Heart left ventricle (tissue), 16 donors: ENCODE data around the gene SKAP2. TPM values are rescaled to one million over a fixed set of nuclear protein-coding genes. Genes with fewer than 3 reads are reported as not detected.
"Not testable (repeated sequence)": the region's sequence is repeated elsewhere in the genome, so short reads cannot be mapped to it uniquely, and the experiment has no call there.

Experiments
- ATAC-seq, 4 donors: fragments of 200-7000 bp; cut with Tn5 transposase; one replicate each; pipeline ENCODE4 v1.9.1; 2020 to 2022; ENCODE audit warnings: moderate library complexity in 4 of 4, mild to moderate bottlenecking in 3 of 4, moderate number of reproducible peaks in 1 of 4
- DNase-seq, 5 donors: peaks; one replicate each; pipeline ENCODE4 v3.0.0-alpha.2; 2020
- H3K27ac ChIP-seq, 12 donors: fragments of 200-600 bp; sonication (generic) in 4 of 12; one replicate each; pipeline versions ENCODE4 v1.5.0 to v1.8.0; 2016 to 2022; ENCODE audit warnings: mild to moderate bottlenecking in 2 of 12
- H3K27me3 ChIP-seq, 9 donors: fragments of 200-600 bp; sonication (generic) in 2 of 9; one replicate each; pipeline versions ENCODE4 v1.5.1 to v1.8.0; 2016 to 2022; ENCODE audit warnings: mild to moderate bottlenecking in 3 of 9
- H3K36me3 ChIP-seq, 9 donors: fragments of 200-600 bp; sonication (generic) in 2 of 9; one replicate each; pipeline versions ENCODE4 v1.5.0 to v1.8.0; 2018 to 2022; ENCODE audit warnings: mild to moderate bottlenecking in 2 of 9
- H3K4me1 ChIP-seq, 12 donors: fragments of 200-600 bp; sonication (generic) in 4 of 12; one replicate each; pipeline versions ENCODE4 v1.5.0 to v1.8.0; 2016 to 2022; ENCODE audit warnings: mild to moderate bottlenecking in 3 of 12
- H3K4me3 ChIP-seq, 12 donors: fragments of 200-600 bp; sonication (generic) in 4 of 12; one replicate each; pipeline versions ENCODE4 v1.5.0 to v1.8.0; 2017 to 2022; ENCODE audit warnings: mild to moderate bottlenecking in 9 of 12, moderate library complexity in 4 of 12
- H3K9me3 ChIP-seq, 12 donors: fragments of 200-600 bp; sonication (generic) in 4 of 12; one replicate each; pipeline versions ENCODE4 v1.5.0 to v1.8.0; 2016 to 2022; ENCODE audit warnings: mild to moderate bottlenecking in 1 of 12
- POLR2A ChIP-seq, 2 donors: fragments of 450-650 bp; IDR thresholded peaks; one replicate each; pipeline ENCODE4 v1.6.1; 2017; ENCODE audit warnings: antibody characterized with exemption in 2 of 2, mild to moderate bottlenecking in 2 of 2, moderate library complexity in 2 of 2
- WGBS, 4 donors: extraction: QIAGEN DNeasy Blood & Tissue Kit in 2 of 4; methylation state at CpG; one replicate each; pipeline versions ENCODE4 v1.1.5 to v1.1.7; 2013 to 2018; 5-methylcytosine and 5-hydroxymethylcytosine counted together
- intact Hi-C, 10 donors: fragments of 100-400 bp; cut with DNase I; formaldehyde crosslinking; loops; one replicate each; pipeline versions ENCODE4 v1.11.1 to v1.14.2; 2022
- polyA plus RNA-seq, 2 donors: library from polyadenylated mRNA; stranded (reverse); fragments of 200-250 nt; gene quantifications; one replicate each; pipeline ENCODE4 v1.2.3, GENCODE V29; 2013
- total RNA-seq, 9 donors: library from RNA; depleted of rRNA in 2 of 9; stranded (reverse); fragments of >200 nt in 2 of 9; fragmentation: NEBNext Ultra II Directional in 3 of 9; extraction: Animal tissue kit (Norgen Biotek cat#: 25700) in 3 of 9; gene quantifications; one replicate each; pipeline versions ENCODE4 v1.1.0 to v1.2.4, GENCODE V29; 2016 to 2023
- TF ChIP-seq, protein P1 (sequence below), 12 donors: fragments of 200-600 bp; sonication (generic) in 4 of 12; IDR thresholded peaks; one replicate each; pipeline versions ENCODE4 v1.5.0 to v1.8.0; 2018 to 2022; ENCODE audit warnings: antibody characterized with exemption in 12 of 12, mild to moderate bottlenecking in 5 of 12
- donor health status: ischemic (EF 13 %, LVEDD 7.1; RV severe dilation, severe dysfunction).
- donor health status: healthy with polysubstance abuse.
- donor health status: DM: no; HTN: yes; CAD: no.
- donor health status: DM: no; HTN: no; CAD: no.
- donor health status: ischemic (EF 25% LVEDD 6.9; RV normal size, moderate dysfunction).
- donor health status: ischemic (EF 25% LVEDD 5.7; RV mildly dilated, moderate dysfunction).
- donor health status: healthy.
- donor health status: DM: yes; HTN: yes; CAD: no.
- donor health status: ischemic (EF 35%, LVEDD 5.7; RV mildly dilated, moderate dysfunction).
- donor health status: nonischemic (EF 11% LVEDD 7.7; RV severe dilation, severe dysfunction).
- donor health status: DM: yes; HTN: yes; CAD: no.
- donor health status: PGD.
- donor health status: ischemic (EF 29% LVEDD 5.4; RV normal size, mild dysfunction).
- donor health status: nonischemic (EF 23%, LVEDD 6.1; RV moderate dilation, normal function).

Gene SKAP2
- total and polyA plus RNA-seq, 11 donors = 0.99 to 17.3 (median 3.6) TPM

DNA sequence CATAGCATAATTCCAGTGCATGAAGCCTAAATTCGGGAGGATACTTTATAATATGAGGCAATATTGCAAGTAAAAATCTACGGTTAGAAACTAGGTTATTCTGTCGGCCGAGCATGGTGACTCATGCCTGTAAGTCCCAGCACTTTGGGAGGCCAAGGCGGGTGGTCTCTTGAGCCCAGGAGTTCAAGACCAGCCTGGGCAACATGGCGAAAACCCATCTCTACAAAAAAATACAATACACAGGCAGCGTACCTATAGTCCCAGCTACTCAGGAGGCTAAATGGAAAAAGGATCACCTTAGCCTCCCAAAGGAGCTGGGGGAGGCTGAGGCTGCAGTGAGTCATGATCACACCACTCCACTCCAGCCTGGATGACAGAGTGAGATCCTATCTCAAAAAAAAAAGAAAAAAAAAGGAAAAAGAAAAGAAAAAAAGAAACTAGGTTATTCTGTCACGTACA, 14.2 kb downstream of the SKAP2 start:
- Histone ChIP-seq H3K36me3 (peaks cover 0 to 5% (median 0%) of the 10 kb centered on the region in 9 donors), H3K27ac (no peak overlapping the region), H3K4me1 (no peaks in the 10 kb centered on the region), H3K9me3 (no peaks in the 10 kb centered on the region), H3K4me3 (no peak overlapping the region), H3K27me3 (peaks cover 0 to 34% (median 7%) of the 10 kb centered on the region in 9 donors)
- DNase-seq = no peak
- intact Hi-C loops = loop anchor here in 3 of 10 donors (5.0 to 10.0 kb wide), 3 partner anchors 292 to 955 kb away; partner anchors contain the start of gene HOXA5 (in 1 of the 3)
- 89 to 93% (median 89%) methylated on average over 8 of the region's 8 CpGs for WGBS, 4 donors
- TF ChIP-seq, protein P1, sequence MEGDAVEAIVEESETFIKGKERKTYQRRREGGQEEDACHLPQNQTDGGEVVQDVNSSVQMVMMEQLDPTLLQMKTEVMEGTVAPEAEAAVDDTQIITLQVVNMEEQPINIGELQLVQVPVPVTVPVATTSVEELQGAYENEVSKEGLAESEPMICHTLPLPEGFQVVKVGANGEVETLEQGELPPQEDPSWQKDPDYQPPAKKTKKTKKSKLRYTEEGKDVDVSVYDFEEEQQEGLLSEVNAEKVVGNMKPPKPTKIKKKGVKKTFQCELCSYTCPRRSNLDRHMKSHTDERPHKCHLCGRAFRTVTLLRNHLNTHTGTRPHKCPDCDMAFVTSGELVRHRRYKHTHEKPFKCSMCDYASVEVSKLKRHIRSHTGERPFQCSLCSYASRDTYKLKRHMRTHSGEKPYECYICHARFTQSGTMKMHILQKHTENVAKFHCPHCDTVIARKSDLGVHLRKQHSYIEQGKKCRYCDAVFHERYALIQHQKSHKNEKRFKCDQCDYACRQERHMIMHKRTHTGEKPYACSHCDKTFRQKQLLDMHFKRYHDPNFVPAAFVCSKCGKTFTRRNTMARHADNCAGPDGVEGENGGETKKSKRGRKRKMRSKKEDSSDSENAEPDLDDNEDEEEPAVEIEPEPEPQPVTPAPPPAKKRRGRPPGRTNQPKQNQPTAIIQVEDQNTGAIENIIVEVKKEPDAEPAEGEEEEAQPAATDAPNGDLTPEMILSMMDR (IDR thresholded peaks at IDR 0.05) = no peak
- no peak for TF ChIP-seq POLR2A (IDR thresholded peaks at IDR 0.05)
- no peak for ATAC-seq

DNA sequence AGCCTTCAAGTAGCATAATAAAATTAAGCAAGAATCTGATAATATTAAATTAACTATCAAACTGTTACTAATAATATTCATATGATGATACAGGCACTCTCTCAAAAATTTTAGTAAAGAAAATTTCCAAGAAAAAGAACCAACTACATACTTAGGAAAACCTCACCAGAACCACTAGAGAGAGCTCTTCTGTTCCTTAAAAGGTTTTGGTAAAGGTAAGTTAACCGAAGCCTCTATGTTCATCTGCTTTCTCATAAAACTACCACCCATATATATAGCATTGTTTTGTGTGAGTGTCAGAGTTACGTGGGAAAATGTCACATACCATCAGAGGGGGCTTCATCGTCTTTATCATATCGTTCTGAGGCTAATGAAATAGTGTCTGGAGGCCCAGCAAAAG, 20.7 kb downstream of the SKAP2 start:
- peaks cover 0 to 20% (median 0%) of the 10 kb centered on the region in 9 donors for H3K27me3 ChIP-seq
- 38 to 47% (median 43%) methylated on average over 4 of the region's 4 CpGs for WGBS, 4 donors
- peaks cover 0 to 21% (median 0%) of the 10 kb centered on the region in 9 donors for H3K36me3 ChIP-seq
- no peaks in the 10 kb centered on the region for H3K9me3 ChIP-seq
- ATAC-seq (no peak), DNase-seq (no peak)
- intact Hi-C loops = loop anchor here in 1 of 10 donors (10.0 kb wide), 1 partner anchor 149 kb away; no protein-coding TSS in a partner anchor
- H3K4me3 ChIP-seq = no peak overlapping the region
- TF ChIP-seq, protein P1 (IDR thresholded peaks at IDR 0.05) = no peak
- no peak for TF ChIP-seq POLR2A (IDR thresholded peaks at IDR 0.05)
- H3K4me1 ChIP-seq = no peaks in the 10 kb centered on the region
- no peak overlapping the region for H3K27ac ChIP-seq

DNA sequence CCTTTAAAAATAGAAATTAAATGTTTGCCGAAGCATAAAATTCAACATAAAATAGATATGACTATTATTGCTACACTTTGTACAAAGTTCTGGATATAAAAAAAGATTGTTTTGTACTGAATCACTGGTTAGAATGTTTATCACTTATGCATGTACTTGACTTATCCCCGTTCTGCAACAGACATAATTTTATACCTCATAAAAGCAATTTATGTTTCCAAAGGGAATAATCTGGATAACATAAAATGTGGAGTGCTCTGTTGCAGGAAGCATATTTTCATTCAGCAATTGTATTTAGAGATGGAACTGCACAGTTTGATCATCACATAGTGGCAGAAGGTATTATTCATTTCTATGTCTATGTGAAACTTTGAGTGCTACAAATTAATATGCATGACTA, 21.5 kb downstream of the SKAP2 start:
- TF ChIP-seq, protein P1 (IDR thresholded peaks at IDR 0.05) = no peak
- TF ChIP-seq POLR2A (IDR thresholded peaks at IDR 0.05) = no peak
- WGBS, 4 donors = 74 to 79% (median 77%) methylated on average over 2 of the region's 2 CpGs
- Histone ChIP-seq H3K9me3 (no peaks in the 10 kb centered on the region), H3K4me1 (no peaks in the 10 kb centered on the region), H3K36me3 (peaks cover 0 to 21% (median 0%) of the 10 kb centered on the region in 9 donors), H3K27me3 (peaks cover 0 to 22% (median 0%) of the 10 kb centered on the region in 9 donors), H3K4me3 (no peak overlapping the region), H3K27ac (no peak overlapping the region)
- intact Hi-C loops = loop anchor here in 1 of 10 donors (10.0 kb wide), 1 partner anchor 148 kb away; no protein-coding TSS in a partner anchor
- DNase-seq (no peak), ATAC-seq (no peak)

DNA sequence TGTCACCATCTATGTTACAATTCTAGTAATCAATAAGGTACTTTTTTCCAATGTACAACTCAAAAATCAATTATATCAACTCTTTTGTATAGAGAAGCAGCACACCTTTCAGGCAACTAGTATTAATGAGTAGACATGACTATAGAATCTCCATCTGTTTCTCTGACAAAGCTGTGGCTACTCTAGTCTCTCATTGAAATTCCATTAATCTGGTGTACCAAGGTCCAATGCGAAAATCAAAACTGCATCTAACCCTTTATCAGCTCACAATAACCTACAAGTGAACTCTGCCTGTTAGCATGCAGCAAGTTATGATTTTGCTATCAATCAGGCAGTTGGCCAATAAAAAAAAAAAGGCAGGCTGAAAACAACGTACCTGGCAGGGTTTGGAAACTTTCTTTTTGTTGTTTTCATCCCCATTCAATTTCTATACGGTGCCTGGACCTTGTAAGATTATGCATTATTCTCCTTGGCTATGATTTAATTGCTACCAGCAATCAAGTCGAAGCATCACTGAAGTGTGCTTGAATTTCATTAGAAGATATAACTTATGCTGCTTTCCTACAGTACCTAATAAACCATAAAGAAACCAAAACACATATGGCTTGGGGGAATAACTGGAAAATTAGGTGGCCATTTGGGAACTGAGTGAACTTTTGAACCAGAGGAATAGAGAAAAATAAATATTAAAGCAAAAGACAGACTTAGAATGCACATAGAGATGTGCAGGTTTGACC, 23.2 kb downstream of the SKAP2 start:
- TF ChIP-seq, protein P1 (IDR thresholded peaks at IDR 0.05) = no peak
- no peak for TF ChIP-seq POLR2A (IDR thresholded peaks at IDR 0.05)
- Histone ChIP-seq H3K4me1 (no peaks in the 10 kb centered on the region), H3K27me3 (peaks cover 0 to 22% (median 0%) of the 10 kb centered on the region in 9 donors), H3K9me3 (peaks cover 0 to 12% (median 1%) of the 10 kb centered on the region in 12 donors), H3K36me3 (peaks cover 0 to 21% (median 0%) of the 10 kb centered on the region in 9 donors), H3K4me3 (no peak overlapping the region), H3K27ac (no peak overlapping the region)
- DNase-seq (no peak), ATAC-seq (no peak)
- intact Hi-C loops = loop anchor here in 1 of 10 donors (10.0 kb wide), 1 partner anchor 146 kb away; no protein-coding TSS in a partner anchor
- 69 to 83% (median 78%) methylated on average over 4 of the region's 4 CpGs for WGBS, 4 donors

DNA sequence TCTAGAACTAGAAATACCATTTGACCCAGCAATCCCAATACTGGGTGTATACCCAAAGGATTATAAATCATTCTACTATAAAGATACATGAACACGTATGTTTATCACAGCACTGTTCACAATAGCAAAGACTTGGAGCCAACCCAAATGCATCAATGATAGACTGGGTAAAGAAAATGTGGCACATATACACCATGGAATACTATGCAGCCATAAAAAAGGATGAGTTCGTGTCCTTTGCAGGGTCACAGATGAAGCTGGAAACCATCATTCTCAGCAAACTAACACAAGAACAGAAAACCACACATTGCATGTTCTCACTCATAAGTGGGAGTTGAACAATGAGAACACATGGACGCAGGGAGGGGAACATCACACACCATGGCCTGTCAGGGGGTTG, 27.6 kb downstream of the SKAP2 start:
- ATAC-seq, intact Hi-C loops, DNase-seq, H3K27ac ChIP-seq, H3K4me1 ChIP-seq, H3K4me3 ChIP-seq: not testable (repeated sequence)
- Histone ChIP-seq H3K27me3 (peaks cover 0 to 11% (median 0%) of the 10 kb centered on the region in 9 donors), H3K36me3 (peaks cover 0 to 10% (median 0%) of the 10 kb centered on the region in 9 donors), H3K9me3 (peaks cover 0 to 22% (median 5%) of the 10 kb centered on the region in 12 donors)
- 89 to 94% (median 92%) methylated on average over 3 of the region's 3 CpGs for WGBS, 4 donors
